Measurements from ENCODE around the gene CHST12.

CHST12 gene

DNA sequence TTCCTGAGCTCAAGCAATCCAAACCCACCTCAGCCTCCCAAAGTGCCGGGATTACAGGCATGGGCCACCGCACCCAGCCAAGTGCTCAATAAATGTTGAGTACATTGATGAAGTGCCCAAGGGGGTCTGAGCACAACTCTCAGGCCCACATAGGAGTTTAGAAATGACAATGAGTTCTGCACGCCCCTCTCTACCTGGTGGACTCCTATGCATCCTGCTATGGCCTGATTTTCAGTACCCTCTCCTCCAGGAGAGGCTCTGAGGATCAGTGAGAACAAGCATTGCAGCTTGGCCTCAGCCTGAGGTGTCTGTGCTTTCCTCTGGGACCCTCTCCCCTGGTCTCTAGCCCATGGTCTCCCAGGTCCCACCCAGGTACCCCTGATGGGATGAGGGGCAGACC is 93.7 kb downstream of the CHST12 start:
- ChIA-PET POLR2A (no interaction called here), CTCF (interaction anchor here (1.7 kb wide), 1 partner anchor 20 kb away, joined by 4 read pairs; no protein-coding TSS in a partner anchor)
- WGBS (ENCODE audit: insufficient coverage): 100% methylated on average over 3 of the region's 3 CpGs

DNA sequence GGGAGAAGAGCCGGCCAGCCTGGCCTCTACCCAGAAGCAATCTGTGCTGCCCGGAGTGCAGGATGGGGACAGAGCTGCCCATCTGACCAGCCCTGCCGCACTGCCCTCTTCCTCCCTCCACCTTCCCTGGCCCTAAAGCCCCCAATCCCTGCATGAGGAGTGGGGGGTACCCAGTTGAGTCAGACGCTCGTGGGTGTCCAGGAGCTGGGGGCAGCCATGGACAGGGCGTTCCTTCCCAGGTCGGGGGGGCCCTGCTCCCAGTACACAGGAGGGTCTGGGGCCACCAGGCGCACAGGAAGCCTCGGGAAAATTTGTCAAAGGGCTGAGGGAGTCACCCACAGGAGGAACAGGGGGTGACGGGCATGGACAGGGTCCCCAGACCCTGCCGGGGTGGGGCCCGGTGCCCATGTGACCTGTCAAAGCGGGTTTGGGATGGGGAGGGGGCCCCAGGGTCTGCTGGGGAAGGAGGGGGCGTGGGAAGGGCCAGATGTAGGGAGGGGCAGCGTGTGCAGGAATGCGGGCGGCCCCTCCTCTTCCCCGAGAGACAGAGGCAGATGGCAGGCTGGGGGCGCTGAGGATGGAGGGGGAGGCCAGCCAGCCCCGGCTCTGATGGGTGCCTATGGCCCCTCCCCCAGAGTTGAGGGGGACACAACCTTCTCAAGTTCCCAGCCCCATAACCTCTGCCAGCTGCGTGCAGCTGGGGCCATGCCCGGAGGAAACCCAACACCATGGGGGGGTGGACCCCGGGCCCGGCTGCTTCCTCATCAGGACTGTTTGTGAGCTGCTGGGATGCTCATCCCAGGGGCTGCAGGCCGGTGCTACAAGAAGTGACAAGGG is 94.3 kb downstream of the CHST12 start:
- 23% methylated on average over 21 of the region's 25 CpGs for WGBS (ENCODE audit: insufficient coverage)
- H3K36me3 ChIP-seq (ENCODE audit: control insufficient read depth in 4 of 4, insufficient read depth in 4 of 4, low read length in 3 of 4): no peaks in the 10 kb centered on the region
- POLR2A ChIA-PET: interaction anchor here (0.6 to 2.5 kb wide), 5 partner anchors 9 to 78 kb away, joined by 3 to 11 read pairs (median 6); no protein-coding TSS in a partner anchor
- H3K27ac ChIP-seq (ENCODE audit: insufficient read depth in 1 of 2, low read depth in 1 of 2, low read length in 2 of 2, poor library complexity in 1 of 2, severe bottlenecking in 2 of 2): no peak overlapping the region
- peaks cover 0 to 36% (median 30%) of the 10 kb centered on the region in 4 experiments for H3K4me1 ChIP-seq (ENCODE audit: control extremely low read depth in 1 of 4, control insufficient read depth in 4 of 4, insufficient read depth in 4 of 4, low read length in 3 of 4)
- CTCF ChIA-PET: interaction anchor here (0.7 to 1.7 kb wide), 8 partner anchors 10 to 47 kb away, joined by 3 to 10 read pairs (median 4); no protein-coding TSS in a partner anchor
- H3K4me3 ChIP-seq (ENCODE audit: control insufficient read depth in 1 of 7, extremely low read depth in 1 of 7, insufficient read depth in 4 of 7, low read depth in 2 of 7, low read length in 6 of 7): peak overlapping the region in 2 of 7 experiments; percentile 26 to 33
- H3K27me3 ChIP-seq (replicated peaks in 2 of 5; ENCODE audit: control insufficient read depth in 4 of 5, insufficient read depth in 5 of 5, low read length in 4 of 5): no peaks in the 10 kb centered on the region
- DNase-seq: peak; percentile 22 to 83 (median 79)
- H3K9me3 ChIP-seq (ENCODE audit: control extremely low read depth in 1 of 5, control insufficient read depth in 4 of 5, insufficient read depth in 2 of 5, low read depth in 1 of 5, low read length in 4 of 5): no peaks in the 10 kb centered on the region

More for the DNA sequence above, 93.7 kb downstream of the CHST12 start:
- Histone ChIP-seq H3K27me3 (replicated peaks in 2 of 5; ENCODE audit: control insufficient read depth in 4 of 5, insufficient read depth in 5 of 5, low read length in 4 of 5) (no peaks in the 10 kb centered on the region), H3K4me1 (ENCODE audit: control extremely low read depth in 1 of 4, control insufficient read depth in 4 of 4, insufficient read depth in 4 of 4, low read length in 3 of 4) (peaks cover 0 to 33% (median 30%) of the 10 kb centered on the region in 4 experiments), H3K27ac (ENCODE audit: insufficient read depth in 1 of 2, low read depth in 1 of 2, low read length in 2 of 2, poor library complexity in 1 of 2, severe bottlenecking in 2 of 2) (no peak overlapping the region), H3K36me3 (ENCODE audit: control insufficient read depth in 4 of 4, insufficient read depth in 4 of 4, low read length in 3 of 4) (no peaks in the 10 kb centered on the region), H3K9me3 (ENCODE audit: control extremely low read depth in 1 of 5, control insufficient read depth in 4 of 5, insufficient read depth in 2 of 5, low read depth in 1 of 5, low read length in 4 of 5) (no peaks in the 10 kb centered on the region), H3K4me3 (ENCODE audit: control insufficient read depth in 1 of 7, extremely low read depth in 1 of 7, insufficient read depth in 4 of 7, low read depth in 2 of 7, low read length in 6 of 7) (no peak overlapping the region)
- no peak for DNase-seq

All from common myeloid progenitor, CD34-positive (primary cell).